ENCODE measurements around the gene LRMDA.

DNA sequence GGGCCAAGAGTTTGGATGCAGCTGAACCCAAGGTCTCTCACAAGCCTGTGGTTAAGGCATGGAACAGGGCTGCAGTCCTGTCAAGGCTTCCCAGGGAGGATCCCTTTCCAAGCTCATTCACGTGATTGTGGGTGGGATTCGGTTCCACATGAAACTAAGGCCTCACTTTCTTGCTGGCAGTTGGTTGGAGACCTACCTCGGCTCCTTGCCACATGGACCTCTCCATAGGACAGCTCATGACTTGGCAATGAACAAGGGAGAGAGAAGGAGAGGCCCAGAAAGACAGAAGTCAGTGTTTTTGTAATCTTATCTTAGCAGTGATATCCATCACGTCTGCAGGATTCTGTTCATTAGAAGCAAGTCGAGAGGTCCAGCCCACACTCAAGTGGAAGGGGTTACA, 583.8 kb downstream of the LRMDA start:
- TF ChIP-seq, protein P1, sequence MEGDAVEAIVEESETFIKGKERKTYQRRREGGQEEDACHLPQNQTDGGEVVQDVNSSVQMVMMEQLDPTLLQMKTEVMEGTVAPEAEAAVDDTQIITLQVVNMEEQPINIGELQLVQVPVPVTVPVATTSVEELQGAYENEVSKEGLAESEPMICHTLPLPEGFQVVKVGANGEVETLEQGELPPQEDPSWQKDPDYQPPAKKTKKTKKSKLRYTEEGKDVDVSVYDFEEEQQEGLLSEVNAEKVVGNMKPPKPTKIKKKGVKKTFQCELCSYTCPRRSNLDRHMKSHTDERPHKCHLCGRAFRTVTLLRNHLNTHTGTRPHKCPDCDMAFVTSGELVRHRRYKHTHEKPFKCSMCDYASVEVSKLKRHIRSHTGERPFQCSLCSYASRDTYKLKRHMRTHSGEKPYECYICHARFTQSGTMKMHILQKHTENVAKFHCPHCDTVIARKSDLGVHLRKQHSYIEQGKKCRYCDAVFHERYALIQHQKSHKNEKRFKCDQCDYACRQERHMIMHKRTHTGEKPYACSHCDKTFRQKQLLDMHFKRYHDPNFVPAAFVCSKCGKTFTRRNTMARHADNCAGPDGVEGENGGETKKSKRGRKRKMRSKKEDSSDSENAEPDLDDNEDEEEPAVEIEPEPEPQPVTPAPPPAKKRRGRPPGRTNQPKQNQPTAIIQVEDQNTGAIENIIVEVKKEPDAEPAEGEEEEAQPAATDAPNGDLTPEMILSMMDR (conservative IDR thresholded peaks at IDR 0.05; ENCODE audit: low read depth, low read length): no peak
- no peak for TF ChIP-seq EZH2 (IDR thresholded peaks at IDR 0.05; ENCODE audit: borderline replicate concordance, low read depth, low read length, poor library complexity, severe bottlenecking)
